Activated CD8-positive, alpha-beta memory T cell treated with anti-CD3 and anti-CD28 coated beads, Interleukin-2, amount 10 ng/mL, durations not matched to agents 7 days and 5 days (primary cell): Measurements from ENCODE around the gene LPCAT1. TPM values are rescaled to one million over a fixed set of nuclear protein-coding genes. Genes with fewer than 3 reads are reported as not detected.
"Not testable (repeated sequence)": the region's sequence is repeated elsewhere in the genome, so short reads cannot be mapped to it uniquely, and the experiment has no call there.

Experiments
- ATAC-seq: fragments of 150-1000 bp; cut with Tn5 transposase; one replicate; pipeline ENCODE4 v1.10.0; 2021; ENCODE audit warnings: moderate library complexity
- CTCF ChIA-PET: fragments of 350-600 bp; sonication (Branson Sonifier 250); formaldehyde crosslinking; loops from one replicate; lab custom pipeline; 2021; ENCODE audit warnings: antibody characterized with exemption; lab: Charles Lee
- DNase-seq: peaks from one replicate; pipeline ENCODE4 v3.0.0-alpha.2; 2020
- H3K27ac Mint-ChIP-seq: one replicate; pipeline ENCODE4 v1.8.0; 2021; ENCODE audit warnings: mild to moderate bottlenecking, mixed read lengths
- H3K27me3 Mint-ChIP-seq: one replicate; pipeline ENCODE4 v1.8.0; 2021; ENCODE audit warnings: mixed read lengths
- H3K36me3 Mint-ChIP-seq: one replicate; pipeline ENCODE4 v1.8.0; 2021; ENCODE audit warnings: mild to moderate bottlenecking, mixed read lengths
- H3K4me1 Mint-ChIP-seq: one replicate; pipeline ENCODE4 v1.8.0; 2021; ENCODE audit warnings: mixed read lengths
- H3K4me3 Mint-ChIP-seq: one replicate; pipeline ENCODE4 v1.8.0; 2021; ENCODE audit warnings: mild to moderate bottlenecking, moderate library complexity, mixed read lengths
- H3K9me3 Mint-ChIP-seq: one replicate; pipeline ENCODE4 v1.8.0; 2022; ENCODE audit warnings: low read depth, mixed read lengths
- total RNA-seq, 2 experiments: library from RNA; stranded (reverse); gene quantifications; one replicate each; pipeline ENCODE4 v1.2.3, GENCODE V29; 2021

LPCAT1 gene
- total RNA-seq, 2 experiments from 2014 or later: 83.8 to 85.3 TPM

DNA sequence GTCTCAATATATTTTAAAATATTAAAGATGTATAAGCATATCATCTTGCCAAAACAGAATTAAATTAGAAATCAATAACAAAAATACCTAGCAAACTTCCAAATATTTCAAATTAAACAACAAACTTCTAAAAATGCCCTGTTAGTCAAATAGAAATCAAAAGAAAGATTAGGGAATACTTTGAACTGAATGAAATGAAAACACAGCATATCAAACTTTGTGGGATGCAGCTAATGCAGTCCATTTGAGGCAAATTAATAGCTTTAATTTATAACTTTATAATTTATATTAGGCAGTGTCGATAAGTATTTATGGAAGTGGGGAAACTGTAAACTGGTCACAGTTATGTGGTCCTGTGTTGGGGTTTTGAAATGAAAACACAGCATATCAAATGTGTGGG lies 95.7 kb downstream of the LPCAT1 start:
- CTCF ChIA-PET: no interaction called here
- no peak overlapping the region for H3K27ac Mint-ChIP-seq
- no peak overlapping the region for H3K4me3 Mint-ChIP-seq
- ATAC-seq (no peak), DNase-seq (no peak)
- peaks cover 14% of the 10 kb centered on the region for H3K9me3 Mint-ChIP-seq
- peaks cover 4% of the 10 kb centered on the region for H3K27me3 Mint-ChIP-seq
- peaks cover 2% of the 10 kb centered on the region for H3K36me3 Mint-ChIP-seq
- H3K4me1 Mint-ChIP-seq: no peaks in the 10 kb centered on the region

DNA sequence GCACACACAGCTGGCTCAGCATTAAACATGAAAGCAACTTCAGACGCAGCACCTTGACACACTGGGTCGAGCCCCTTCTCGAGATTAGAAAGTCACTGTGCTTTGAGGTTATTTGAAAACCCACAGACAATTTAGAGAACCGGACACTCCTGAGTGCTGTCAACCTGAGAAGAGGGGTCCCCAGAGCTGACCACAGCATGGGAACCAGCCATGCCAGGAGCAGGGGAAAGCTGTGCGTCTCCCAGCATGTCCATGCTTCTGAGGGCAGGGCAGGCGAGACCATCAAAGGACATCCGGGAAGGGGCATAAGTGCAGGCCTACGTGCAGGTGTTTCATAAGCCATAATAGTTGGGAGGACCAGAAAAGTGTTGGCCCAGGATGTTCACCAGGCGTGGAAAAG lies 99.0 kb downstream of the LPCAT1 start:
- ATAC-seq: no peak
- no peak for DNase-seq
- peaks cover 11% of the 10 kb centered on the region for H3K9me3 Mint-ChIP-seq
- CTCF ChIA-PET: no interaction called here
- no peak overlapping the region for H3K4me3 Mint-ChIP-seq
- no peaks in the 10 kb centered on the region for H3K4me1 Mint-ChIP-seq
- no peak overlapping the region for H3K27ac Mint-ChIP-seq
- H3K36me3 Mint-ChIP-seq: peaks cover 2% of the 10 kb centered on the region
- peaks cover 4% of the 10 kb centered on the region for H3K27me3 Mint-ChIP-seq

DNA sequence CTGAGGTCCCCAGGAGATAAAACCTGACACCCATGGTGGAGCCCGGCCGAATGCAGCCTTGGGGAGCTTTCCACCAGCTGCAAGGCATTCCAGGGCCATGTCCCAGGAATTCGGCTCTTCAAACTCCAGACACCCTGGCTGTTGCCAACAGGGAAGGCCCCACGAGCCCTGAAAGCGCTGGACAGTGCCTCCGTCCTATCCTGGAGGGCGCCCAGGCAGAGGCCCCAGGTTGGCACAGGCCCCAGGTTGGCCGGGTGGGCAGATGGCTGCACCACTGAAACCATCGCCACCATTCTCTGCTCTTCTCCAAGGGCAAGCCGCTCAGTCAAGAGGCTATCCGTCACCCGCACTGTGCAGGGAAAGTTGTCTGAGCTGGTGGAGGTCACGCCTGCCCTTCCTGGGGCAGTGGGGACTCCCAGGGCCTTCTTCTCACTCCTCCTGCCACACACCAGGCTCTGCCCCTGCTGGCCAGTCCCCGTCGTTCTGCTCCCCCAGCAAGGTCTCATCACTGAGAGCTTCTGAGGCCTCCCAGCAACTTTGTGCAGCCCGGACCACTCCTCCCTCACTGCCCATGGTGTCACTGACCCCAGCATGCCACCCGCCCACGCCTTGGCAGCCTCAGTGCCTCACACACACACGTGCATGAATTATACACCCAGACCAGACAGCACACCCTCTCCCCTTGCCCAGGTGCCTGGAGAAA lies 99.7 kb downstream of the LPCAT1 start:
- ATAC-seq (no peak), DNase-seq (no peak)
- peaks cover 8% of the 10 kb centered on the region for H3K9me3 Mint-ChIP-seq
- H3K27me3 Mint-ChIP-seq: peaks cover 4% of the 10 kb centered on the region
- CTCF ChIA-PET: no interaction called here
- H3K4me1 Mint-ChIP-seq: no peaks in the 10 kb centered on the region
- no peak overlapping the region for H3K27ac Mint-ChIP-seq
- no peak overlapping the region for H3K4me3 Mint-ChIP-seq
- no peaks in the 10 kb centered on the region for H3K36me3 Mint-ChIP-seq

DNA sequence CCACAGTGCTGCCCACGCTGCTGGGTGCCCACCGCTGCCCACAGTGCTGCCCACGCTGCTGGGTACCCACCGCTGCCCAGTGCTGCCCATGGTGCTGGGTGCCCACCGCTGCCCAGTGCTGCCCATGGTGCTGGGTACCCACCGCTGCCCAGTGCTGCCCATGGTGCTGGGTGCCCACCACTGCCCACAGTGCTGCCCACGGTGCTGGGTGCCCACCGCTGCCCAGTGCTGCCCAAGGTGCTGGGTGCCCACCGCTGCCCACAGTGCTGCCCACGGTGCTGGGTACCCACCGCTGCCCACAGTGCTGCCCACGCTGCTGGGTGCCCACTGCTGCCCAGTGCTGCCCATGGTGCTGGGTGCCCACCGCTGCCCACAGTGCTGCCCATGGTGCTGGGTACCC lies 101.2 kb downstream of the LPCAT1 start:
- H3K27me3 Mint-ChIP-seq, H3K27ac Mint-ChIP-seq, H3K4me3 Mint-ChIP-seq, H3K4me1 Mint-ChIP-seq, CTCF ChIA-PET, DNase-seq, H3K36me3 Mint-ChIP-seq, ATAC-seq, H3K9me3 Mint-ChIP-seq: not testable (repeated sequence)

DNA sequence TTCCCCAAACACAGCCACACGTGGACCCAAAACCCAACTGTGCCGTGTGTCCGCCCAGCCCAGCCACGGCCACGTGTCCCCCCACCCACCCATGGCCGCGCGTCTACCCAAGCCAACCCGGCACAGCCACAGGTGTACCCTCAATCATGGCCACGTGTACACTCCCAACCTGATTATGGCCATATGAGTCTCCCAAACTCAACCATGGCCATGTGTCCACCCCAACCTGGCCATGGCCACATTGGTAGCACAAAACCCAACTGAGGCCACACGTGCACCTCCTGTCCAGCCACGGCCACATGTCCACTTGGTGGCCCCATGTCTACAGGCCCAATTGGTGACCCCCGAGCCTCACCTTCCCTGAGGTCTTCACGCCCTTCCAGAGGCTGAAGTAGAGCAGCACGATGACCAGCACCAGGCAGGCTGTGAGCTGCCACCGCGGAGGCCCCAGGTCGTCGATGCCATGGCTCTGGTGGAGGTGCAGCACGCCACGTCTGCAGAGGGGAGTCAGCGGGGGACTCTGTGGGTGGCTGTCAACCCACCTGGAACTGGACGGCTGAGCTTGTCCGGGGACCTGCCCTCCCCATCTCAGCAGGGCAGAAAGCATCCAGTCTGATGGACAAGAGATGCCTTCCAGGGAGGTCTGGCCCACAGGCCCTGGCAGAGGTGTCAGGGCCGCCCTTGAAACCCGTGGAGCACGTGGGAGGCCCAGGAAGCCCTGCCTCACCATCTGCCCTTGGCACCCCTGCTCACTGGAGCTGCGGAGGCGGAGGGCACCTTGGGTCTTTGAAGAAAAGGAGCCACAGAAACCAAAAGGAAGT lies 102.0 kb downstream of the LPCAT1 start:
- H3K4me1 Mint-ChIP-seq: no peaks in the 10 kb centered on the region
- CTCF ChIA-PET: no interaction called here
- H3K27ac Mint-ChIP-seq: no peak overlapping the region
- no peaks in the 10 kb centered on the region for H3K36me3 Mint-ChIP-seq
- no peak for ATAC-seq
- H3K4me3 Mint-ChIP-seq: no peak overlapping the region
- peaks cover 4% of the 10 kb centered on the region for H3K27me3 Mint-ChIP-seq
- no peak for DNase-seq
- H3K9me3 Mint-ChIP-seq: peaks cover 4% of the 10 kb centered on the region

GRCh38 chr5:1420211-1421195 lies 103.3 kb downstream of the LPCAT1 start:
- H3K36me3 Mint-ChIP-seq: no peaks in the 10 kb centered on the region
- ATAC-seq (no peak), DNase-seq (no peak)
- no peak overlapping the region for H3K4me3 Mint-ChIP-seq
- no peak overlapping the region for H3K27ac Mint-ChIP-seq
- peaks cover 2% of the 10 kb centered on the region for H3K9me3 Mint-ChIP-seq
- H3K27me3 Mint-ChIP-seq: no peaks in the 10 kb centered on the region
- no peaks in the 10 kb centered on the region for H3K4me1 Mint-ChIP-seq
- CTCF ChIA-PET: no interaction called here

DNA sequence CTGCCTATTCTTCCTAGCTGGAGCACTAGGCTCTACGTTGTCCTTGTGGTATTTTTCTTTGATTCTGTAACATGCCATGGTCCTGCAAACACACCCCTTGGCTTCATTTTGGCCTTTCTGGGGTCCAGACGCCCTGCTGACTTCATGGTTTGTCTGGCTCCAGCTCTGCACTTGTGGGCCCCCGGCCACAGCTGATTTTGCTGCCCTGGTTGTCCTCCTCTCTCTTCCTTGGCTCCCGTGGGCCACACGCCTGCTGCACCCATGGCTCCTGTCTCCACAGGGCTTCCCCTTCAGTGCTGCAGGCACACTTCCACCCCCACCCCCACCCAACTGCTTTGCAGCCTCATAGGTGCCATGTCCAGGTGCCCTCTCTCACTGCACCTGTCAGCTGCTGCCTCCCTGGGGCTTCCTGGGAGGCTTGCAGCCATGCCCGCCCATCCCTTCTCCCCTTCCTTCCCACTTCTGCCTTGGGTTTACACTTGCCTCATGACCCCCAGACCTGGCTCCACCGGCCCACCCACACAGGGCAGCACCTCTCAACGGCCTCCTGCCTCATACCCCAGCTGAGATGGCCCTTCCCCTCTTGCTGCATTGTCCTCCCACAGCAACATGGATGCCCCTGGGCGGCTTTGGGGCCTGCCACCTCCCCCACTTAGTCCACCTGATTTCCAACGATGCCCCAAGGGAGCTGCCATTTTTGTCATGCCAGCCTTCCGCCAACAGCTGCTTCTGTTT lies 104.1 kb downstream of the LPCAT1 start:
- no peaks in the 10 kb centered on the region for H3K36me3 Mint-ChIP-seq
- H3K27ac Mint-ChIP-seq: no peak overlapping the region
- ATAC-seq: no peak
- H3K9me3 Mint-ChIP-seq: peaks cover 2% of the 10 kb centered on the region
- H3K4me1 Mint-ChIP-seq: no peaks in the 10 kb centered on the region
- CTCF ChIA-PET: no interaction called here
- no peak for DNase-seq
- H3K4me3 Mint-ChIP-seq: no peak overlapping the region
- H3K27me3 Mint-ChIP-seq: no peaks in the 10 kb centered on the region

GRCh38 chr5:1418921-1419280 lies 104.9 kb downstream of the LPCAT1 start:
- Mint-ChIP-seq H3K9me3 (no peaks in the 10 kb centered on the region), H3K4me1 (no peaks in the 10 kb centered on the region), H3K27me3 (no peaks in the 10 kb centered on the region), H3K27ac (no peak overlapping the region), H3K36me3 (no peaks in the 10 kb centered on the region), H3K4me3 (no peak overlapping the region)
- ATAC-seq (no peak), DNase-seq (no peak)
- CTCF ChIA-PET: interaction anchor here (0.8 kb wide), 1 partner anchor 39 kb away, joined by 3 read pairs; no protein-coding TSS in a partner anchor

GRCh38 chr5:1418238-1418920 lies 105.4 kb downstream of the LPCAT1 start:
- Mint-ChIP-seq H3K27me3 (no peaks in the 10 kb centered on the region), H3K9me3 (no peaks in the 10 kb centered on the region), H3K4me3 (no peak overlapping the region), H3K36me3 (no peaks in the 10 kb centered on the region), H3K4me1 (no peaks in the 10 kb centered on the region), H3K27ac (no peak overlapping the region)
- no peak for ATAC-seq
- CTCF ChIA-PET: interaction anchor here (0.8 kb wide), 1 partner anchor 39 kb away, joined by 3 read pairs; no protein-coding TSS in a partner anchor
- DNase-seq: no peak

GRCh38 chr5:1417586-1418225 lies 106.1 kb downstream of the LPCAT1 start:
- Mint-ChIP-seq H3K36me3 (no peaks in the 10 kb centered on the region), H3K27ac (no peak overlapping the region), H3K9me3 (no peaks in the 10 kb centered on the region), H3K4me3 (no peak overlapping the region), H3K4me1 (no peaks in the 10 kb centered on the region), H3K27me3 (no peaks in the 10 kb centered on the region)
- DNase-seq: no peak
- ATAC-seq: no peak
- CTCF ChIA-PET: no interaction called here

DNA sequence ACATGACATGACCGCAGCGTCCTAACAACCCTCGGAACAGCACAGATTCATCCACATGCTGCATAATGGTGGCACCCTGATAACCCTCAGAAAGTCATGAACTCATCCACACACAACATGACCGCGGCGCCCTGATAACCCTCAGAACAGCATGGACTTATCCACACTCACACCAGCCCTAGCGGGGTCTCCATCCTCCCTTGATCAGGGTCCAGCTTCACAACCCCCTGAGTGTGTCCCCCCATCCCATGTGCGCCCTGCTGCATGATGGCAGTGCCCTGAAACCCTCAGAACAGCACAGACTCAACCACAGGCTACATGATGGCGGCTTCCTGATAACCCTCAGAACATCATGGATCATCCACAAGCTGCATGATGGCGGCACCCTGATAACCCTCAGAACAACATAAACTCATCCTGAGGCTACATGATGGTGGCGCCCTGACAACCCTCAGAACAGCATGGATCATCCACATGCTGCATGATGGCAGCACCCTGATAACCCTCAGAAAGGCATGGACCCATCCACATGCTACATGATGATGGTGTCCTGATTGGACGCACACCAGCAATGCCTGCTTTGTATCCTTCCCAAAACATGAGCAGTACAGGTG lies 106.8 kb downstream of the LPCAT1 start:
- ATAC-seq: no peak
- no peak overlapping the region for H3K4me3 Mint-ChIP-seq
- no peaks in the 10 kb centered on the region for H3K9me3 Mint-ChIP-seq
- H3K4me1 Mint-ChIP-seq: no peaks in the 10 kb centered on the region
- no peak overlapping the region for H3K27ac Mint-ChIP-seq
- H3K27me3 Mint-ChIP-seq: no peaks in the 10 kb centered on the region
- CTCF ChIA-PET: no interaction called here
- no peaks in the 10 kb centered on the region for H3K36me3 Mint-ChIP-seq
- DNase-seq: no peak
